Panc1 (cell line): ENCODE data around the gene NCAM2.

Source experiments
- POLR2AphosphoS5 ChIP-seq: IDR thresholded peaks from 2 replicates; pipeline ENCODE4 v1.6.1; 2012; ENCODE audit warnings: mild to moderate bottlenecking, low read depth, low read length, moderate library complexity
- SIN3A ChIP-seq: IDR thresholded peaks from 2 replicates; pipeline ENCODE4 v1.6.1; 2012; ENCODE audit warnings: low read depth, mild to moderate bottlenecking, low read length, moderate library complexity, borderline replicate concordance; ENCODE audit not compliant: insufficient read depth
- TF ChIP-seq, protein P1 (sequence below): fragments of 450-650 bp; IDR thresholded peaks from 2 replicates; pipeline ENCODE4 v1.5.1; 2017; ENCODE audit warnings: mild to moderate bottlenecking

DNA sequence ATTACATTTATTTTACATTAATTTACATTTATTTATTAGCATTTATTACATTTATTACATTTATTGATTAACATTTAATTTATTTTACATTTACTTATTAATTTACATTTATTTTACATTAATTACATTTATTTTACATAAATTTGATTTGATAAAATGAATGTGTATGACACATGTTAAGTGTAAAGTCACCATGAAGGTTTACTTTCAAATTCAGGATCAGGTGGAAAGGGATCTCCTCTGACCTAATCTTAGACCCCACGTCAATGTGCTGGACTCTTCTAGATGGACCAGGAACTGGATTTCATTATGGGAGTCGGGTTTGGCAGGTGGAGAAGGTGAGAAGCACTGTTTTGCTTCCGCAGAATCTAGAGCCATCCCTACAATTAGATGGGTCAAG is 76.1 kb downstream of the NCAM2 start:
- TF ChIP-seq, protein P1, sequence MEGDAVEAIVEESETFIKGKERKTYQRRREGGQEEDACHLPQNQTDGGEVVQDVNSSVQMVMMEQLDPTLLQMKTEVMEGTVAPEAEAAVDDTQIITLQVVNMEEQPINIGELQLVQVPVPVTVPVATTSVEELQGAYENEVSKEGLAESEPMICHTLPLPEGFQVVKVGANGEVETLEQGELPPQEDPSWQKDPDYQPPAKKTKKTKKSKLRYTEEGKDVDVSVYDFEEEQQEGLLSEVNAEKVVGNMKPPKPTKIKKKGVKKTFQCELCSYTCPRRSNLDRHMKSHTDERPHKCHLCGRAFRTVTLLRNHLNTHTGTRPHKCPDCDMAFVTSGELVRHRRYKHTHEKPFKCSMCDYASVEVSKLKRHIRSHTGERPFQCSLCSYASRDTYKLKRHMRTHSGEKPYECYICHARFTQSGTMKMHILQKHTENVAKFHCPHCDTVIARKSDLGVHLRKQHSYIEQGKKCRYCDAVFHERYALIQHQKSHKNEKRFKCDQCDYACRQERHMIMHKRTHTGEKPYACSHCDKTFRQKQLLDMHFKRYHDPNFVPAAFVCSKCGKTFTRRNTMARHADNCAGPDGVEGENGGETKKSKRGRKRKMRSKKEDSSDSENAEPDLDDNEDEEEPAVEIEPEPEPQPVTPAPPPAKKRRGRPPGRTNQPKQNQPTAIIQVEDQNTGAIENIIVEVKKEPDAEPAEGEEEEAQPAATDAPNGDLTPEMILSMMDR = no peak
- TF ChIP-seq POLR2AphosphoS5 (no peak), SIN3A (no peak)
